Parathyroid adenoma (tissue), 2 donors: Measurements from ENCODE around the gene ATAD3A.

Experiments used
- H2AFZ ChIP-seq: fragments of 300-600 bp; sonication (generic); one replicate; pipeline ENCODE4 v1.7.0; 2017; ENCODE audit warnings: antibody characterized with exemption, mild to moderate bottlenecking
- H3K27ac ChIP-seq: fragments of 300-600 bp; sonication (generic); one replicate; pipeline ENCODE4 v1.7.0; 2017
- H3K27me3 ChIP-seq: fragments of 300-600 bp; sonication (generic); one replicate; pipeline ENCODE4 v1.7.0; 2017; ENCODE audit warnings: low read length; ENCODE audit not compliant: control insufficient read depth, insufficient read depth
- H3K36me3 ChIP-seq: fragments of 300-600 bp; sonication (generic); one replicate; pipeline ENCODE4 v1.7.0; 2017; ENCODE audit warnings: low read length; ENCODE audit not compliant: control insufficient read depth, insufficient read depth
- H3K4me1 ChIP-seq: fragments of 300-600 bp; sonication (generic); one replicate; pipeline ENCODE4 v1.7.0; 2017; ENCODE audit warnings: control low read depth
- H3K4me2 ChIP-seq: fragments of 300-600 bp; sonication (generic); one replicate; pipeline ENCODE4 v1.7.0; 2017; ENCODE audit warnings: low read length
- H3K4me3 ChIP-seq: fragments of 300-600 bp; sonication (generic); one replicate; pipeline ENCODE4 v1.7.0; 2017; ENCODE audit warnings: low read depth, low read length
- H3K79me2 ChIP-seq: fragments of 300-600 bp; sonication (generic); one replicate; pipeline ENCODE4 v1.7.0; 2017; ENCODE audit warnings: control low read depth
- H3K9ac ChIP-seq: fragments of 300-600 bp; sonication (generic); one replicate; pipeline ENCODE4 v1.7.0; 2017; ENCODE audit warnings: mild to moderate bottlenecking
- H3K9me3 ChIP-seq: fragments of 300-600 bp; sonication (generic); one replicate; pipeline ENCODE4 v1.7.0; 2017; ENCODE audit warnings: low read length; ENCODE audit not compliant: control insufficient read depth
- TF ChIP-seq, protein P1 (sequence below): fragments of 300-600 bp; sonication (generic); IDR thresholded peaks from one replicate; pipeline ENCODE4 v1.7.0; 2017; ENCODE audit warnings: antibody characterized with exemption, mild to moderate bottlenecking
- donor health status: primary hyperparathyroidism.

Gene ATAD3A

DNA sequence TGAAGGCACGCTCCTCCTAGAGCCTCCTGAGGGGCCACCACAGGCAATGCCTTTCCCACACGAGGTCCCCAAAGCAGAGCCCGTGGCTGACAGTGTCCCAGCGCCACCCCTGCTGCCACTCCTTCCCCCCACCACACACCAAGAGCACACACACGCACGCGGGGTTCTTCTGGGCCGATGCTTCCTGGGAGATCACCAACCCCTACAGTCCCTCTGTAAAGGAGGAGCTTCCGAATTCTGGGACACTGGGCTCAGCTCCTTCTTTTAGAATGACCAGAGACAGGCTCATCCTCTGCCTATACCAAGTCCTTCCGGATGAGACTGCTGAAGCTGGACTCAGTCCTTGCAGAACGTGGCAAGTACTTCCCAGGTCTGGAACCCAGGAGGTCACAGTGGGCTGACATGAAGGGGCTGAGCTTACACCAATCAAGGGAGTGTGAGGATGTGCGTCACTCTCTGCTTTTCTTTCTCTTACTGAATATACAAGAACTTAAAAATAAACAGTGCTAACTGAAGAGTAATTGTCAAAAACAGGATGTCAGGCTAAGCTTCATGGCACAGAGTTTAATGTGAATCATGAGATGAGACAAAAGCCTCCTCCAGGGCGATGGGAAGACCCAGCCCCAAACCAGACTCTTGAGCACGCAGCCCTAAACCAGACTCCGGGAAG is 50.0 kb downstream of the ATAD3A start:
- no peaks in the 10 kb centered on the region for H3K9me3 ChIP-seq
- no peak overlapping the region for H3K27ac ChIP-seq
- peaks cover 17% of the 10 kb centered on the region for H3K79me2 ChIP-seq
- H3K4me3 ChIP-seq = no peak overlapping the region
- no peak overlapping the region for H2AFZ ChIP-seq
- H3K4me2 ChIP-seq = no peak overlapping the region
- H3K27me3 ChIP-seq = no peaks in the 10 kb centered on the region
- H3K4me1 ChIP-seq = no peaks in the 10 kb centered on the region
- TF ChIP-seq, protein P1, sequence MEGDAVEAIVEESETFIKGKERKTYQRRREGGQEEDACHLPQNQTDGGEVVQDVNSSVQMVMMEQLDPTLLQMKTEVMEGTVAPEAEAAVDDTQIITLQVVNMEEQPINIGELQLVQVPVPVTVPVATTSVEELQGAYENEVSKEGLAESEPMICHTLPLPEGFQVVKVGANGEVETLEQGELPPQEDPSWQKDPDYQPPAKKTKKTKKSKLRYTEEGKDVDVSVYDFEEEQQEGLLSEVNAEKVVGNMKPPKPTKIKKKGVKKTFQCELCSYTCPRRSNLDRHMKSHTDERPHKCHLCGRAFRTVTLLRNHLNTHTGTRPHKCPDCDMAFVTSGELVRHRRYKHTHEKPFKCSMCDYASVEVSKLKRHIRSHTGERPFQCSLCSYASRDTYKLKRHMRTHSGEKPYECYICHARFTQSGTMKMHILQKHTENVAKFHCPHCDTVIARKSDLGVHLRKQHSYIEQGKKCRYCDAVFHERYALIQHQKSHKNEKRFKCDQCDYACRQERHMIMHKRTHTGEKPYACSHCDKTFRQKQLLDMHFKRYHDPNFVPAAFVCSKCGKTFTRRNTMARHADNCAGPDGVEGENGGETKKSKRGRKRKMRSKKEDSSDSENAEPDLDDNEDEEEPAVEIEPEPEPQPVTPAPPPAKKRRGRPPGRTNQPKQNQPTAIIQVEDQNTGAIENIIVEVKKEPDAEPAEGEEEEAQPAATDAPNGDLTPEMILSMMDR = no peak
- no peak overlapping the region for H3K9ac ChIP-seq
- H3K36me3 ChIP-seq = no peaks in the 10 kb centered on the region

DNA sequence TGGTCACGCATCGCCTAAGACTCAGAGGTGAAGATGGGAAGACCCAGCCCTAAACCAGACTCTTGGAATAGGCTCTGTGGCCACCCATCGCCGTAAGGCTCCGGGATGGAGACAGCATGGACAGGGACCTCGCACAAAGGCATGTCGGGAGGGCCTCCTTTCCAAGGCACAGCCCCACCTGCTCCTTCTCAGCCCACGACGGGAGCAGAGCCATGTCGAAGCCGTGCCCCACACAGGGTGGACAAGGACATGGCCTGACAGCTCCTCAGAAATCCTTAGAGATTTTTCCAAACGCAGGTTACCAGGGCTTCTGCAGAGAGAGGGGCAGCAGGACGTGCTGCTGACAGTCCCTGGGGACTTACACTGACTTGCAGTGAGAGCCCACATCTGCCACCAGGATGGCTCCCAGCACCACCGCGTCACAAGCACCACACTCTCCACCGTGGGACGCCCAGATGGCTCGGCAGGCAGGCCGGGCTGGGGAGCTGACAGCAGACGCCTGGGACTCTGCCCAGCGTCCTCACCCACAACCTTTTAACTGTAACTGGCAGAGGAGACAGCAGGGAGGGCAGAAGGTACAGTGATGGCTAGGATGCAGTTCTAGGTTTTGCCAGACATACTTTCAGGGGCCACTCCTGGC is 50.7 kb downstream of the ATAD3A start:
- no peak overlapping the region for H3K27ac ChIP-seq

DNA sequence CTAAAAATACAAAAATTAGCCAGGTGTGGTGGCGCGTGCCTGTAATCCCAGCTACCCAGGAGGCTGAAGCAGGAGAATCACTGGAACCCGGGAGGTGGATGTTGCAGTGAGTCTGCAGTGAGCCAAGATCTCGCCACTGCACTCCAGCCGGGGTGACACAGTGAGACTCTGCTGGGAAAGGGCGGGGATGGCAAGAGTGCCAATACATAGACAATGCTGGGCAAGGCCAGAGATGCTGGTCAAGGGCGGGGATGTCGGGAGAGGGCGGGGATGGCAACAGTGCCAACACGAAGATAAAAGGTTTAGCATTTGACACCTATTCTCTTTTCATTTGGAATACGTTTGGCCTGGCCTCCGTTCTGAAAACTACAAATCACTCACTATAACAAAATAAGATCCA is 51.7 kb downstream of the ATAD3A start:
- H3K9ac ChIP-seq = no peak overlapping the region
- H3K4me2 ChIP-seq = no peak overlapping the region
- H3K36me3 ChIP-seq = no peaks in the 10 kb centered on the region
- H2AFZ ChIP-seq = no peak overlapping the region
- H3K4me1 ChIP-seq = no peaks in the 10 kb centered on the region
- no peak overlapping the region for H3K27ac ChIP-seq
- H3K27me3 ChIP-seq = no peaks in the 10 kb centered on the region
- no peak overlapping the region for H3K4me3 ChIP-seq
- no peaks in the 10 kb centered on the region for H3K9me3 ChIP-seq
- TF ChIP-seq, protein P1 = no peak
- peaks cover 28% of the 10 kb centered on the region for H3K79me2 ChIP-seq

More for the DNA sequence above, 50.7 kb downstream of the ATAD3A start:
- TF ChIP-seq, protein P1 = no peak
- H3K4me1 ChIP-seq = no peaks in the 10 kb centered on the region
- H3K4me2 ChIP-seq = no peak overlapping the region
- H3K27me3 ChIP-seq = no peaks in the 10 kb centered on the region
- peaks cover 20% of the 10 kb centered on the region for H3K79me2 ChIP-seq
- H3K4me3 ChIP-seq = no peak overlapping the region
- H3K9me3 ChIP-seq = no peaks in the 10 kb centered on the region
- no peaks in the 10 kb centered on the region for H3K36me3 ChIP-seq
- no peak overlapping the region for H2AFZ ChIP-seq
- no peak overlapping the region for H3K9ac ChIP-seq

DNA sequence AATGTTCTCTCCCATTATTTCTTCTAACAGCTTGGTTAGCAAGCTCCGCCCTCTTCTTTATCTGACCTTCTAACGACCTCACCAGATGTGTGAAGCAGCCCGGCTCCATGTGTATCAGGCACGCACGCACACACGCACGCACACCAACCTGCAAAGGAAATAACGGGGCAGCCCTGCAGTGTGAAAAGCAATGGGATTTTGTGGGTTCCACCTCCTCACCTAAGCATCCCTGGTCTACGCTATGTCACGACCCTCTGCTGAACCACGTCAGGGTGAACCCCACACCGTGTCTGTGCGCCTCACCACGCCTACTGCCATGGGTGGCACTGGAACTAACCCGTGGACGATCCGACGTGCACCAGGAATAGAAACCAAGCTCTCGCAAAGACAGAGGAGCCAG is 52.3 kb downstream of the ATAD3A start:
- Histone ChIP-seq H2AFZ (no peak overlapping the region), H3K79me2 (peaks cover 30% of the 10 kb centered on the region), H3K27me3 (no peaks in the 10 kb centered on the region), H3K4me3 (no peak overlapping the region), H3K9ac (no peak overlapping the region), H3K36me3 (no peaks in the 10 kb centered on the region), H3K4me1 (no peaks in the 10 kb centered on the region), H3K4me2 (no peak overlapping the region), H3K9me3 (no peaks in the 10 kb centered on the region), H3K27ac (no peak overlapping the region)
- TF ChIP-seq, protein P1 = no peak

DNA sequence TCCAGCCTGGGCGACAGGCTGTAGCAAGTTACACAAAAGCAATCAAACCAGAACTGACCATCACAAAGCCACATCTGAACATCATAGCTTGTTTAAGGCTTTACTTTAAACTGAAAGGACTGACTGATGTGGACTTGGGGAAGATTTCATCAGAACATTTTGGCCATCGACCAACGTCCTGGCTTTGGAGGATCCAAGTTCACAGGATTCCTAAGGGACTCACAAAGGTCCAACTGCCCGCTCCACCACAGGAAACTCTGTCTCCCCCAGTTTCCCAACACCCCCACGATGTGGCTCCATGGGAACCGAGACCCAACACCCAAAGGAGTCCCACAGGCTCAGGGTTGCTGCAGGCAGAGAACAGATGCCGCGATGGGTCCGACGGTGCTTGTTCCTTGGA is 53.4 kb downstream of the ATAD3A start:
- no peaks in the 10 kb centered on the region for H3K36me3 ChIP-seq
- no peaks in the 10 kb centered on the region for H3K4me1 ChIP-seq
- H3K27me3 ChIP-seq = no peaks in the 10 kb centered on the region
- H3K27ac ChIP-seq = no peak overlapping the region
- H3K4me2 ChIP-seq = no peak overlapping the region
- peaks cover 36% of the 10 kb centered on the region for H3K79me2 ChIP-seq
- no peak overlapping the region for H2AFZ ChIP-seq
- no peaks in the 10 kb centered on the region for H3K9me3 ChIP-seq
- TF ChIP-seq, protein P1 = no peak
- H3K9ac ChIP-seq = no peak overlapping the region
- no peak overlapping the region for H3K4me3 ChIP-seq
